ENCODE results near the gene NPW. TPM values are rescaled to one million over a fixed set of nuclear protein-coding genes. Genes with fewer than 3 reads are reported as not detected.

Gene NPW
- total and polyA plus RNA-seq, 9 of the 15 experiments (the other 6 are each of a cell fraction or from before 2014, with no cell fraction given), result 0.14 to 4.0 (median 2.6) TPM; not detected in 4

DNA sequence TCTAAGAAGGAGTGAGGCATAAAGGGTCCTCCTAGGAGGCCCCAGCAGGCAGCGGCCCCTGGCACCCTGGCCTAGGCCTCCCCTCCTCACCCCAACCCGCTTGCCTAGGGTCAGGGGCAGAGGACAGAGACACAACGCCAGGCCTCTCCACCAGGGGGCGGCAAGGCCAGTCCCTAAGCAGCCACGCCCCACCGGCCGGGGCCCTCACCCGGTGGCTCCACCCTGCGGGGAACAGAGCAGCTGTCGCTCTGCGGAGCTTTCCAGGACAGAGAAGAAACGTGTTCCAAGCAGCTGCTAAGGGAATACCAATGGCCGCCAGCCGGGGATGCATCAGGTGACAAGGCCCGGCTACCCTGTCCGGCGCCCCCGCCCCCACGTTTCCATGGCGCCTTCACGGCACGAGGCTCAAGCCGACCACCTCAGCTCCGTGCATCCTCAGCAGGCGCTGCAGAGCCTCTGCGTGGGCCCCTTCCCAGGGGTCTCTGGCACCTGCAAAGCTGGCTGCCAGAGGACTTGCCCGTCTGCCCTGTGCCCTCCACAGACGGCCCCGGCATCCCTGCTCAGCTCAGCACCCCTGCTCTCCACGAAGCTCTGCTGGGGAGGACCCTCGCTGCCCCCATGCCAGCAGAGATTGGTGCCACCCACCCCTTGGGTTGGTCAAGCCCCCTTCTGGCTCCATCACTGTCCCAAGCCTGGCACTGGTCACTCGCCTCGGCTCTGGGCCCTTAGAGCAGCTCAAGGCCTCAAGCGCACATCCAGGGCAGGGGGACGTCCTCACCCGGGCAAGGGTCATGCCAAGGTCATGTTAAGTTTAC, 15.6 kb upstream of the NPW start:
- intact Hi-C loops (cut with micrococcal nuclease) (no loop called here), in situ Hi-C loops (cut with MboI) (no loop called here)
- no TSS peak for BruUV-seq (replicated peaks)
- H3K9me3 ChIP-seq (replicated peaks; ENCODE audit: control insufficient read depth, insufficient read depth, low read depth, low read length), result no peaks in the 10 kb centered on the region
- H2AFZ ChIP-seq (ENCODE audit: low read depth, low read length), result no peak overlapping the region
- no peaks in the 10 kb centered on the region for H3K27me3 ChIP-seq (ENCODE audit: control insufficient read depth in 2 of 2, insufficient read depth in 2 of 2, low read length in 2 of 2)
- H4K20me1 ChIP-seq (replicated peaks; ENCODE audit: control insufficient read depth, insufficient read depth, low read length), result peaks cover 46% of the 10 kb centered on the region
- H3K4me3 ChIP-seq, result no peak overlapping the region
- peaks cover 20 to 94% of the 10 kb centered on the region in 2 experiments for H3K4me1 ChIP-seq (replicated peaks in 1 of 2; ENCODE audit: control insufficient read depth in 2 of 2, insufficient read depth in 2 of 2, low read length in 2 of 2)
- peaks cover 19% of the 10 kb centered on the region for H3K9me1 ChIP-seq (ENCODE audit: control insufficient read depth, insufficient read depth, low read length)
- ChIA-PET CTCF (ENCODE audit: low intra/inter-chr PET ratio) (interaction anchor here (0.6 to 0.8 kb wide), 2 partner anchors 149 to 498 kb away, joined by 3 to 4 read pairs; no protein-coding TSS in a partner anchor), POLR2A (interaction anchor here (0.6 to 3.0 kb wide), 18 partner anchors 9 to 512 kb away, joined by 3 to 12 read pairs (median 4); partner anchors contain the start of genes ECI1, GFER, NPW and RPS2)
- peak; percentile 96 for FAIRE-seq
- peaks cover 88% of the 10 kb centered on the region; the same call in 2 of the 3 replicates for H3K36me3 ChIP-seq (ENCODE audit: control insufficient read depth, insufficient read depth, low read length)
- peak; percentile 93 for ATAC-seq
- DNase-seq (ENCODE audit: extremely low read depth in 1 of 4, low spot score in 3 of 4), result peak; percentile 84 to 97 (median 91)
- 16% methylated on average over 31 of the region's 36 CpGs for WGBS (ENCODE audit: insufficient coverage, low coverage, missing lambda C conversion rate)
- peak overlapping the region; percentile 34 for H3K4me2 ChIP-seq (ENCODE audit: insufficient read depth, low read length)
- peaks cover 68% of the 10 kb centered on the region for H3K79me2 ChIP-seq (ENCODE audit: control insufficient read depth, insufficient read depth, low read length)
- H3K9ac ChIP-seq (ENCODE audit: insufficient read depth in 1 of 2, low read depth in 2 of 2, low read length in 2 of 2), result peak overlapping the region; percentile 1 to 80; a peak in 3 of 4 replicates
- peak overlapping the region; percentile 47; the same call in 1 of the 3 replicates for H3K27ac ChIP-seq (ENCODE audit: extremely low read depth, low read depth, low read length)
- TF ChIP-seq SRSF1 (IDR thresholded peaks at IDR 0.05; ENCODE audit: low read depth, low read length) (no peak), RBM39 (optimal IDR thresholded peaks at IDR 0.05; ENCODE audit: low read depth, low read length) (no peak), NR1H2 (CRISPR knock-in tag; IDR thresholded peaks at IDR 0.05) (no peak), CREBBP (IDR thresholded peaks at IDR 0.05; ENCODE audit: low read depth, low read length) (no peak), SREBF1 (IDR thresholded peaks at IDR 0.05; ENCODE audit: borderline replicate concordance, low read depth, low read length) (peak; percentile 80), SIRT6 (IDR thresholded peaks at IDR 0.05; ENCODE audit: low read depth, low read length) (no peak), PTRF (tag; IDR thresholded peaks at IDR 0.05) (no peak), DNMT1 (IDR thresholded peaks at IDR 0.05) (no peak), POLR2A (conservative IDR thresholded peaks at IDR 0.05) (peak; percentile 28; the same call in 1 of the 2 replicates), ZBTB5 (IDR thresholded peaks at IDR 0.05) (no peak), KDM2B (CRISPR knock-in tag; IDR thresholded peaks at IDR 0.05) (no peak), RBM25 (IDR thresholded peaks at IDR 0.05; ENCODE audit: low read depth, low read length, severe bottlenecking) (no peak), MBD2 (IDR thresholded peaks at IDR 0.05; ENCODE audit: borderline replicate concordance, low read depth) (peak; percentile 18; the same call in 1 of the 2 replicates), ARHGAP35 (IDR thresholded peaks at IDR 0.05; ENCODE audit: partially characterized antibody) (no peak), PREB (CRISPR knock-in tag; IDR thresholded peaks at IDR 0.05) (no peak), PURB (CRISPR knock-in tag; IDR thresholded peaks at IDR 0.05; ENCODE audit: low read depth) (no peak), KLF10 (CRISPR knock-in tag; IDR thresholded peaks at IDR 0.05) (no peak), ZNF57 (CRISPR knock-in tag; IDR thresholded peaks at IDR 0.05) (no peak)
- TF ChIP-seq, protein P1, sequence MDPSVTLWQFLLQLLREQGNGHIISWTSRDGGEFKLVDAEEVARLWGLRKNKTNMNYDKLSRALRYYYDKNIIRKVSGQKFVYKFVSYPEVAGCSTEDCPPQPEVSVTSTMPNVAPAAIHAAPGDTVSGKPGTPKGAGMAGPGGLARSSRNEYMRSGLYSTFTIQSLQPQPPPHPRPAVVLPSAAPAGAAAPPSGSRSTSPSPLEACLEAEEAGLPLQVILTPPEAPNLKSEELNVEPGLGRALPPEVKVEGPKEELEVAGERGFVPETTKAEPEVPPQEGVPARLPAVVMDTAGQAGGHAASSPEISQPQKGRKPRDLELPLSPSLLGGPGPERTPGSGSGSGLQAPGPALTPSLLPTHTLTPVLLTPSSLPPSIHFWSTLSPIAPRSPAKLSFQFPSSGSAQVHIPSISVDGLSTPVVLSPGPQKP (CRISPR knock-in tag; IDR thresholded peaks at IDR 0.05), result no peak

All from K562 (cell line).